NCI-H146 (cell line): ENCODE measurements around the gene MINDY4.

Source experiments
- DNase-seq: peaks from one replicate; lab custom pipeline; 2025; lab: John Stamatoyannopoulos, UW

MINDY4 gene

GRCh38 chr7:30931929-30932540 lies 160.8 kb downstream of the MINDY4 start:
- DNase-seq: no peak

DNA sequence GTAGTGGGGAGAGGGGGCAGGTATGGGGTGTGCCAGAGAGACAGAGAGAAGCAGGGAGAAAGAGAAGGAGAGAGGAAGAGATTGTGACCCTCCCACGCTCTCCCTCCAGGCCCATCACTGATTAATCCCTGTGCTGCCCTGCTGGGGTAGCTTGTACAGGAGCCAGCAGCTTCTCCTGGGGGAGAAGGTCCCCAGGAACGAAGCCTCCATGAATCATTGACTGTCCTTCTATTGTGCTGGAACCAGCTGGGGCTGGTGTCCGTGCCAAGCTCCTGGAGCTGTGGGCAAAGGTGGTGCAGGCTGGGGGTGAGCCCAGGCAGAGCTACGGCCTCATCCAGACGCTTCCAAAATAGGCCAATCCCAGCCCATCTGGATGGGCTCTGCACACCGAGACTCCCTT lies 161.3 kb downstream of the MINDY4 start:
- DNase-seq: no peak

DNA sequence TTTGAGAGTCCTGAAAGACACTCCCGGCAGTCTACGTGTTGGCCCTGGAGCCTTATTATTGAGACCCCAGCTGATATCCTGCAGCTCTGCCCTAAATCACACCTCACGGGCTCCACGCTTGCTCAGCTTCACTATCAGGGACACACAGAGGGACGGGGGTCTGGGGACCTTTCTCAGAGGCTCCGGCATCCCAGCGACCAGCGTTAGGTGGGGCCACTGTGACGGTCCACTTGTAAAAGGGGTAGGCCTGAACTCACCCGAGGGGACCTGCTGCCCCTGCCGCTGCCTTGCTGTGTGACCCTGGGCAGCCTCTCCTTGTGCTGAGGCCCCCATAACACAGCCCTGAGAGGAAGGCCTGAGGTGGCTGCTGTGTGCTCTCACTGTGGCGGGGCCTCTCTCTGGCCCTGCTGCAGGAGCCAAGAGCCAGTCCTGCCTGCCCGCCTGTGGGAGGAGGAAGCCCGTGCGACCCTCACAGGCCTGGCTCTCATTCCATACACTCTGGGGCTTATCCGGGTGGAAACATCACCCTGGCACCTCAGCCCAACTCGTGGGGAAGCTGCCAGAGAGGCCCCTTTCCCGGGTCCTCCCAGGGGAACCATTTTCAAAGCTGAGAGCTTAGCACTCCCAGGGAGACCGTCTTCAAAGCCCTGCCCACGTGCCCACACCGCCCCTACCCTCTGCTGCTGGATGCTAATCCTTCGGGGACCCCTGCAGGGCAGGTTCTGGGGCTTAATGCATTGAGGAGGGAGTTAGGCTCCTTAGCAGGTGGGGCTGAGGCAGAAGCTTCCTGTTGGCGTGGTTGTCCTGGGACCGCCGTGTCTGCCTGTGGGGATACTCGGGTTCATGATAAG lies 162.1 kb downstream of the MINDY4 start:
- DNase-seq: no peak

- DNase-seq: no peak
These were observed 163.0 kb downstream of the MINDY4 start for GRCh38 chr7:30934225-30934624.

DNA sequence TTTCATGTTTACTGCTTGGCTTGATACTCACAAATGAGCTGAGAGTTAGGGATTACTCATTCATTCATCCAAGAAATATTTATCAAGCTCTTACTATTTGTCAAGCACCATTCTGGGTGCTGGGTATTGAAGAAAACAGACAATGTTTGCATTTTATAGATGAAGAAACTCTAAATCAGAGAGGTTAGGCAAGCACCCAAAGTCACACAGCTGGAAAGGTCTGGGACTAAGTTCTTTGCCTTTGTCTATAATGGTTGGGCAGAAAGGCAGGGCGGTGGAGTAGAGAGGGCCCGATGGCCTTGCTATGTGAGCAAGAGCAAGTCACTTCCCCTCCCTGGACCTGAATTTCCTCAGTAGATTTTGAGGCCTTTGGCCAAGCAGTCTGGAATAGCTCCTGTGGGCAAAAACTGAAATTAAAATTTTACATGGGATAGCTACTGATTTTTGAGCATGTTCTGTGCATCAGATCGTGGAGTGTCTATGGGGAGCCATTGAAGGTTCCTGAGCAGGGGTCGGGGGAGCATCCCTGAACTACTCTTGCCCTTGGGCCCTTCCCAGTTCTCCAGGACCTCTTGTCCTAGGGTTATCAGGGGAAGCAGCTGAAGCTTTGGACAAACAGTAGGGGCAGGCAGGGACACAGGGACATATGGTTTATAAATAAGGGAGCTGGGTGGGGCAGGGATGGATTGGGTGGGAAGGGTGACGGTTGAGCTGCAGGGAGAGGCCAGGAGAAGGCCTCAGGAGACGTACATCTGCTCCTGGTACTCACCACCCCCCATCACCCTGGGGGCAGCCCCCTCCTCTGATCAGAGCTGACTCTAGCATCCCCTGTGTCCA lies 163.7 kb downstream of the MINDY4 start:
- no peak for DNase-seq

GRCh38 chr7:30935569-30935877 lies 164.3 kb downstream of the MINDY4 start:
- DNase-seq: no peak

DNA sequence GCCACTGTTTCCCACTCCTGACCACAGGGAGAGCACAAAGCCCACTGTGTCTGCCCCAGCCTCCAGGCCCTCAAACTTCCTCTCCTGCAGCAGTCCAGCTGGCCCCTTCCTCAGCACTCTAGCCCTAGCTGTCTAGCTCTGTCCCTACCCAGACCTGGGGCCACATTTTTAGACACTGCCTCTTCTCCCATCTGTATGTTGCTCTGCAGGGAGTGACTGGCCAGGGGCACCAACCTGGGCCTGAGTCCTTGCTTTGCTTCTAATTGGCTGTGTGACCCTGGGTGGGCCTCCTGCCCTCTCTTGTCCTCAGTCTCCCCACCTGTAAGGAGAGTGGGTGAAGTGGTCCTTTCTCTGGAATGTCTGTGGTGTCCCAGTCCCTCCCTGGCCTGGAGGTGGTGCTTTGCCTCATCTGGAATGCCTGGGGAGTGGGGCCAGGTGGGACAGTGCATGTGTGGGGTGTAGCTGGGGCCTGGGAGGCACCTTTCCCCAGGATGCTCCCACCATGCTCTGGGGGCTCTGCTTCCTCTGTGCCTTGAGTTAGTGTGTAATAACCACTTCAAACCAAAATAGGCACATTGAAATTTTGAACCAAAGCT lies 165.5 kb downstream of the MINDY4 start:
- DNase-seq: no peak

- DNase-seq: no peak
These were observed 166.2 kb downstream of the MINDY4 start for GRCh38 chr7:30937416-30937815.

GRCh38 chr7:30938435-30939316 lies 167.5 kb downstream of the MINDY4 start:
- peak; percentile 83 for DNase-seq

DNA sequence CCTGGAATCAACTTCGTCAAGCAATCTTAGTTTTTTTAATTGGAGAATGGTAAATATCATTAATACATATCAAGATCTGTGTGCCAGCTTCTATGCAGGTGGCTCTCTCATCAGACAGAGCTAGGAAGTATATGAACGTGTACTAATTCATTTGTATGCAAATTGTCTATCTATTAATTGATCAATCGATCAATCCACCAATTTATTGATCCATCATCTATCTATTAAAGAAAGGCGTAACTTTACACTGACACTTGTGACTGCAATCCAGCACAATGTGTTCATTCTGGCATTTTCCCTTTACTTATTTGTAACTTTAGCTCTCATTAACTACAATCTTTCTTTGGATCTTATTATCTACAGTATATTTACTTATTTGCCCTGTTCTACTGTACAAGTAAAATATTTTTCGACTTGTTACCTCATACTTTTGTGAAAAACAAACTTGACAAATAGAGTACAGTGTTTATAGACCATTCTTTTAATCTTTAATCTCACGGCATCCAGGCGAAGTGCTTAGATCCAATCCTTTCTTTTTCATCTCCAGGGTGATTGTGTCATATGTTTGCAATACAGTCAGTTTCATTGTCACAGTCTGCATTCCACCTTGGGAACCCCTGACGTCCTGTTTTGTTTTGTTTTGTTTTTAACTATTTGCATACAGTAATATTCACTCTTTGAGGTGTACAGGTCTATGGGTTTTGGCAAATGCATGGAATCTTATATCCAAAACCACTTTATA lies 170.5 kb downstream of the MINDY4 start:
- no peak for DNase-seq
